Measurements from ENCODE around the gene NOP56.

DNA sequence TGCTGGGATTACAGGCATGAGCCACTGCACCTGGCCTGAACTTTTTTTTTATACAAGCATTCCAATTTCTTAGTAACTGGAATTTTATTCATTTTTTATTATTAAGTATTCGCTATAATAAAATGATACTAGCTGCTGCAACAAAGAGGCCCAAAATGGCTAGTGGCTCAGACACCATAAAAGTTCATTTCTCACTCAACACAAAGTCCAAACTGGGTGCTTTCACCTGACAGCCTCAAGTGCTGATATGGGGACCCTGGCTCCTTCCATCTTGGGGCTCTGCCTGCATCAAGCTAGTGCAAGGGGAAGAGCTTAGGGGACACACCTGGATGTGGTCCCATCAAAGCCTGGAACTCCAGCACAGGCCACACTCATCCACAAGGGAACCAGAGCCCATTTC lies 12.2 kb upstream of the NOP56 start:
- TF ChIP-seq EZH2 (IDR thresholded peaks at IDR 0.05; ENCODE audit: low read length) = no peak
- no peak for TF ChIP-seq CTCF (optimal IDR thresholded peaks at IDR 0.05 in 1 of 3, IDR thresholded peaks at IDR 0.05 in 1 of 3, conservative IDR thresholded peaks at IDR 0.05 in 1 of 3; ENCODE audit: extremely low read depth in 1 of 3, insufficient read depth in 2 of 3, low read length in 3 of 3)
